Measurements from ENCODE around the gene ZNRF1.

DNA sequence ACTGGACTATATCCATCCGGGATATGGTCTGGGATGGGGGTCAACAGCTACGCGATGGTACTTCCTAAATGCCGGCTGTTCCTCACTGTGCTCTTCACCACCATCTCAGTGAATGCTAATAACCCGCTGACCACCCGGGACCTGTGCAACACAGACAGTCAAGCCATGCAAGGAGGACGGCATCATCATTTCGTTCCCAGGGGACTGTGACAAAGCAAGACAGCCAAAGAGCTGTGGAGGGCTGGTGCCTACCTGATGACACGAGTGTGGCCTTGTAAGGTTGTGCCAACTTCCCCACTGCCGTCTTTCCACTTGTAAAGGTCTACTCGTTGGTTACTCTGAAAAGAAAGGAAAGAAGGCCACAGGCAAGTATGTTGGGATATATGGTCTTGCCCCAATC is 47.6 kb upstream of the ZNRF1 start:
- TF ChIP-seq POLR2AphosphoS5 (IDR thresholded peaks at IDR 0.05; ENCODE audit: low read depth, low read length) (no peak), SIN3A (IDR thresholded peaks at IDR 0.05; ENCODE audit: borderline replicate concordance, insufficient read depth, low read length) (no peak), REST (IDR thresholded peaks at IDR 0.05; ENCODE audit: insufficient read depth in 1 of 2, low read depth in 2 of 2, low read length in 2 of 2) (no peak), TAF1 (IDR thresholded peaks at IDR 0.05; ENCODE audit: borderline replicate concordance, insufficient read depth, low read length) (no peak), FOXP2 (optimal IDR thresholded peaks at IDR 0.05; ENCODE audit: borderline replicate concordance, extremely low read depth, extremely low read length, insufficient read depth) (no peak)

Measured in PFSK-1 (cell line).